Measurements from ENCODE around the gene GHR. TPM values are rescaled to one million over a fixed set of nuclear protein-coding genes. Genes with fewer than 3 reads are reported as not detected.
"Not testable (repeated sequence)": the region's sequence is repeated elsewhere in the genome, so short reads cannot be mapped to it uniquely, and the experiment has no call there.

GHR gene
- total and polyA plus RNA-seq, 3 experiments from 2014 or later: not detected

GRCh38 chr5:42654645-42655044 is 231.4 kb downstream of the GHR start:
- Mint-ChIP-seq H3K9me3 (peaks cover 0 to 3% (median 0%) of the 10 kb centered on the region in 5 donors), H3K27ac (no peak overlapping the region), H3K27me3 (peaks cover 15 to 25% of the 10 kb centered on the region in 2 donors), H3K36me3 (no peaks in the 10 kb centered on the region), H3K4me1 (peaks cover 4 to 6% (median 6%) of the 10 kb centered on the region in 3 donors), H3K4me3 (no peak overlapping the region)
- no peaks in the 10 kb centered on the region for H3K9me3 ChIP-seq (ENCODE audit: low read length)
- ChIA-PET POLR2A (no interaction called here), CTCF (no interaction called here)
- H3K27ac ChIP-seq (ENCODE audit: low read depth, low read length): no peak overlapping the region
- no peak for DNase-seq
- no peaks in the 10 kb centered on the region for H3K27me3 ChIP-seq (ENCODE audit: insufficient read depth, low read length, poor library complexity, severe bottlenecking)
- no peaks in the 10 kb centered on the region for H3K4me1 ChIP-seq (ENCODE audit: insufficient read depth, low read length)
- H3K4me3 ChIP-seq (ENCODE audit: low read length): no peak overlapping the region
- no peaks in the 10 kb centered on the region for H3K36me3 ChIP-seq (ENCODE audit: insufficient read depth, low read length)

DNA sequence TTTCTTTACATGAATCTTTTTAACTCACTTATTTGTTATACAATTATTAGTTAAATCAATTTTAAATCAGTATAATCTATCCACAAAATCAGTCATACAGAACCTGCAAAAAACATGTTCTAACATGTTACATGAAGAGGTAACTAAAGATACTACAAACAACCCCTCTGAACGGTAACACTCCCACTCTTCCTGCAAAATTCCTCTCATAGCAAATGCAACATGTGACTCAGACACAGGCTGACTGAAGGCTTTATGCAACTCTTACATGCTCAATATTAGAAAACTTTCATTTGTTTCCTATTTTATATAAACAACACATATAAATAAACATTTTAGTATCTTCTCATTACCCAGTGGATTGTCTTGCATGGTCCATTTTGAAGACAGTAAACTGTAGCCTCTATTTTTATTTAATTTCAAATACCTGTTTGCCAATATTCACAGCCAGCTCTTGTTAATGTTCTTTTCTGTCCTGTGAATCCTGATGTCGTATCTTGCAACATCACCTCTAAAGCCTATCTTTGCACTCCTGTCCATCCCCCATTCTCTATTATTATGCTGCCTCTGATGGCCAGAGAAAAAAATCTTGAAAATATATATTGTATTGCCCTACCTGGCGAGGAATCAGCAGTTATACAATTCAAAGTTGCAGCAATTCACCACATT is 232.9 kb downstream of the GHR start:
- H3K9me3 ChIP-seq (ENCODE audit: low read length): no peaks in the 10 kb centered on the region
- peaks cover 4 to 6% (median 6%) of the 10 kb centered on the region in 3 donors for H3K4me1 Mint-ChIP-seq
- DNase-seq: no peak
- H3K4me1 ChIP-seq (ENCODE audit: insufficient read depth, low read length): no peaks in the 10 kb centered on the region
- H3K4me3 Mint-ChIP-seq: peak overlapping the region in 2 of 7 donors; percentile 27 to 32
- H3K27ac ChIP-seq (ENCODE audit: low read depth, low read length): no peak overlapping the region
- H3K36me3 ChIP-seq (ENCODE audit: insufficient read depth, low read length): no peaks in the 10 kb centered on the region
- no peak overlapping the region for H3K27ac Mint-ChIP-seq
- H3K4me3 ChIP-seq (ENCODE audit: low read length): no peak overlapping the region
- peaks cover 16 to 25% of the 10 kb centered on the region in 2 donors for H3K27me3 Mint-ChIP-seq
- H3K36me3 Mint-ChIP-seq: no peaks in the 10 kb centered on the region
- no peaks in the 10 kb centered on the region for H3K27me3 ChIP-seq (ENCODE audit: insufficient read depth, low read length, poor library complexity, severe bottlenecking)
- POLR2A ChIA-PET: no interaction called here
- H3K9me3 Mint-ChIP-seq: peaks cover 0 to 4% (median 0%) of the 10 kb centered on the region in 5 donors
- CTCF ChIA-PET: no interaction called here

GRCh38 chr5:42656651-42657015 is 233.4 kb downstream of the GHR start:
- no peaks in the 10 kb centered on the region for H3K27me3 ChIP-seq (ENCODE audit: insufficient read depth, low read length, poor library complexity, severe bottlenecking)
- no peak for DNase-seq
- H3K4me3 ChIP-seq (ENCODE audit: low read length): no peak overlapping the region
- no peaks in the 10 kb centered on the region for H3K36me3 Mint-ChIP-seq
- ChIA-PET CTCF (no interaction called here), POLR2A (no interaction called here)
- no peaks in the 10 kb centered on the region for H3K4me1 ChIP-seq (ENCODE audit: insufficient read depth, low read length)
- H3K27ac Mint-ChIP-seq: no peak overlapping the region
- H3K36me3 ChIP-seq (ENCODE audit: insufficient read depth, low read length): no peaks in the 10 kb centered on the region
- H3K9me3 Mint-ChIP-seq: peaks cover 0 to 5% (median 0%) of the 10 kb centered on the region in 5 donors
- H3K27ac ChIP-seq (ENCODE audit: low read depth, low read length): no peak overlapping the region
- peaks cover 19 to 25% of the 10 kb centered on the region in 2 donors for H3K27me3 Mint-ChIP-seq
- H3K4me1 Mint-ChIP-seq: peaks cover 4 to 6% (median 6%) of the 10 kb centered on the region in 3 donors
- H3K4me3 Mint-ChIP-seq: peak overlapping the region in 3 of 7 donors; percentile 19 to 32 (median 27)
- H3K9me3 ChIP-seq (ENCODE audit: low read length): no peaks in the 10 kb centered on the region

- H3K4me1 ChIP-seq (ENCODE audit: insufficient read depth, low read length); H3K4me3 ChIP-seq (ENCODE audit: low read length); H3K27ac Mint-ChIP-seq; POLR2A ChIA-PET; H3K9me3 Mint-ChIP-seq; H3K27me3 ChIP-seq (ENCODE audit: insufficient read depth, low read length, poor library complexity, severe bottlenecking); H3K9me3 ChIP-seq (ENCODE audit: low read length); H3K36me3 Mint-ChIP-seq; H3K4me3 Mint-ChIP-seq; DNase-seq; H3K36me3 ChIP-seq (ENCODE audit: insufficient read depth, low read length); H3K4me1 Mint-ChIP-seq; H3K27ac ChIP-seq (ENCODE audit: low read depth, low read length): not testable (repeated sequence)
- CTCF ChIA-PET: interaction anchor here (1.6 kb wide), 1 partner anchor 77 kb away, joined by 3 read pairs; no protein-coding TSS in a partner anchor
- peaks cover 15 to 23% of the 10 kb centered on the region in 2 donors for H3K27me3 Mint-ChIP-seq
Measured at GRCh38 chr5:42659869-42660268, 236.6 kb downstream of the GHR start.

DNA sequence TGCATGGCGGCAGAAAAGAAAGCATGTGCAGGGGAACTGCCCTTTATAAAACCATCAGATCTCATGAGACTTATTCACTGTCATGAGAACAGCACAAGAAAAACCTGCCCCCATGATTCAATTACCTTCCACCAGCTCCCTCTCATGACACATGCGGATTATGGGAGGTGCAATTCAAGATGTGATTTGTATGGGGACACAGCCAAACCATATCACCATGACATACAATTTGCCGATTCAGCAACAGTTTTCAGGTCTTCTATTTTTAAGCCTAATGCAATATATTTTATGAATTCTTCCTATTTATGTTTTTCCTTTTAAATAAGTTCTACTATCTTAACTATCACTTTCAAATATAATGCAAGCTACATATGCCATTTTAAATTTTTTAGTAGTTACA is 242.6 kb downstream of the GHR start:
- no peaks in the 10 kb centered on the region for H3K4me1 Mint-ChIP-seq
- CTCF ChIA-PET: no interaction called here
- H3K27me3 Mint-ChIP-seq: peaks cover 8 to 19% of the 10 kb centered on the region in 2 donors
- Histone ChIP-seq H3K36me3 (ENCODE audit: insufficient read depth, low read length) (no peaks in the 10 kb centered on the region), H3K4me3 (ENCODE audit: low read length) (no peak overlapping the region), H3K27me3 (ENCODE audit: insufficient read depth, low read length, poor library complexity, severe bottlenecking) (peaks cover 3% of the 10 kb centered on the region), H3K4me1 (ENCODE audit: insufficient read depth, low read length) (no peaks in the 10 kb centered on the region), H3K9me3 (ENCODE audit: low read length) (no peaks in the 10 kb centered on the region), H3K27ac (ENCODE audit: low read depth, low read length) (no peak overlapping the region)
- no peak overlapping the region for H3K27ac Mint-ChIP-seq
- H3K36me3 Mint-ChIP-seq: no peaks in the 10 kb centered on the region
- peaks cover 0 to 7% (median 0%) of the 10 kb centered on the region in 5 donors for H3K9me3 Mint-ChIP-seq
- no peak overlapping the region for H3K4me3 Mint-ChIP-seq
- POLR2A ChIA-PET: no interaction called here
- DNase-seq: no peak

DNA sequence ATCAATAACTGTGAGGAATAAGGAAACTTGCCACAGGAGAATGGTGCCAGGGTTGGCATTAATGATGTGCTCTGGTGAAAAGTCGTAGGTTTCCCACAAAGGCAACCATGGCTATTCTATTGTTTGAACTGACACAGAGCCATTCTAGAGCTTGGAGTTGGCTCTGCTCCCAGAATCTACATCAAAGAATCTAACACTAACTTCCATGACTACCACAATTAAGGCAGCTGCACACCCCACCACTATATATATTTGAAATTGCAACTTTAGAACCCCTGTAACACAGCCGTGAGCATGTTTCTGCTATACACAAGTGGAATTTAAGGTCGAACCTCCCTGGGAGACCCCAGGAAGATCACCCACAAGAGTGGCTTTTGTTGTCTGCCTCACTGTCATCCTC is 243.6 kb downstream of the GHR start:
- DNase-seq: no peak
- Histone ChIP-seq H3K27me3 (ENCODE audit: insufficient read depth, low read length, poor library complexity, severe bottlenecking) (peaks cover 3% of the 10 kb centered on the region), H3K27ac (ENCODE audit: low read depth, low read length) (no peak overlapping the region), H3K4me1 (ENCODE audit: insufficient read depth, low read length) (no peaks in the 10 kb centered on the region), H3K9me3 (ENCODE audit: low read length) (no peaks in the 10 kb centered on the region), H3K4me3 (ENCODE audit: low read length) (no peak overlapping the region), H3K36me3 (ENCODE audit: insufficient read depth, low read length) (no peaks in the 10 kb centered on the region)
- no peak overlapping the region for H3K27ac Mint-ChIP-seq
- CTCF ChIA-PET: no interaction called here
- H3K27me3 Mint-ChIP-seq: peaks cover 4 to 19% of the 10 kb centered on the region in 2 donors
- H3K4me1 Mint-ChIP-seq: no peaks in the 10 kb centered on the region
- no peak overlapping the region for H3K4me3 Mint-ChIP-seq
- POLR2A ChIA-PET: no interaction called here
- peaks cover 0 to 7% (median 3%) of the 10 kb centered on the region in 5 donors for H3K9me3 Mint-ChIP-seq
- no peaks in the 10 kb centered on the region for H3K36me3 Mint-ChIP-seq

DNA sequence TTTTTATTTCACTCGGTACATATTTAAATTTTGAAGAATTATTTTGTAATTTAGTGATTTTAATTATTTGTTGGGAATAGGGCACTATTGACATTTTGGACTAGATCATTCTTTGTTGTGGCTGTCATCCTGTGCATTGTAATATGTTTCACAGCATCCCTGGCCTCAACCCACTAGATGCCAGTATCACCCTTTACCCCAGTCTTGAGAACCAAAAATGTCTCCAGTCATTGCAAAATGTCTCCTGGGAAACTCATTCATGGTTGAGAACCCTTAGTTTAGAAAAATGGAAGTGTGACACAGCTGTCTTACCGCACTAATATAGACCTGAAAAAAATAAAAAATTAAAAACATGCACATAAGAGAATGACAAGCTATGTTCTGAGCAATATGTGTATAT is 245.0 kb downstream of the GHR start:
- no peaks in the 10 kb centered on the region for H3K36me3 ChIP-seq (ENCODE audit: insufficient read depth, low read length)
- H3K27me3 ChIP-seq (ENCODE audit: insufficient read depth, low read length, poor library complexity, severe bottlenecking): peaks cover 3% of the 10 kb centered on the region
- H3K27ac ChIP-seq (ENCODE audit: low read depth, low read length): no peak overlapping the region
- no peaks in the 10 kb centered on the region for H3K4me1 ChIP-seq (ENCODE audit: insufficient read depth, low read length)
- Mint-ChIP-seq H3K27me3 (peaks cover 4 to 19% of the 10 kb centered on the region in 2 donors), H3K9me3 (peaks cover 0 to 7% (median 5%) of the 10 kb centered on the region in 5 donors), H3K4me1 (no peaks in the 10 kb centered on the region), H3K4me3 (no peak overlapping the region), H3K36me3 (no peaks in the 10 kb centered on the region), H3K27ac (no peak overlapping the region)
- DNase-seq: no peak
- CTCF ChIA-PET: no interaction called here
- H3K4me3 ChIP-seq (ENCODE audit: low read length): no peak overlapping the region
- H3K9me3 ChIP-seq (ENCODE audit: low read length): no peaks in the 10 kb centered on the region
- POLR2A ChIA-PET: no interaction called here

DNA sequence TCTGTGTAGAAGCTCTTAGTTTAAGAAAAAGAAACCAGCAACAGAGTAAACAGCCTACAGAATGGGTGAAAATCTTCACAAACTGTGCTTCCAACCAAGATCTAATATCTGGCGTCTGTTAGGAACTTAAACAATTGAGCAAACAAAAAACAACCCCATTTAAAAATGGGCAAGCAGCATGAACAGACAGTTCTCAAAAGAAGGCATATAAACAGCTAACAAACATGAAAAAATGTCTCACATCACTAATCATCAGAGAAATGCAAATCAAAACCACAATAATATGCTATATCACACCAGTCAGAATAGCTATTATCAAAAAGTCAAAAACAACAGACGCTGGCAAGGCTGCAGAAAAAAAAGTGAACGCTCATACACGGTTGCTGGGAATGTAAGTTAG is 249.7 kb downstream of the GHR start:
- POLR2A ChIA-PET: no interaction called here
- peaks cover 0 to 5% (median 4%) of the 10 kb centered on the region in 5 donors for H3K9me3 Mint-ChIP-seq
- CTCF ChIA-PET: no interaction called here
- no peak overlapping the region for H3K27ac Mint-ChIP-seq
- no peak overlapping the region for H3K4me3 ChIP-seq (ENCODE audit: low read length)
- DNase-seq: no peak
- H3K4me1 Mint-ChIP-seq: no peaks in the 10 kb centered on the region
- no peaks in the 10 kb centered on the region for H3K4me1 ChIP-seq (ENCODE audit: insufficient read depth, low read length)
- no peaks in the 10 kb centered on the region for H3K36me3 ChIP-seq (ENCODE audit: insufficient read depth, low read length)
- H3K36me3 Mint-ChIP-seq: no peaks in the 10 kb centered on the region
- no peak overlapping the region for H3K27ac ChIP-seq (ENCODE audit: low read depth, low read length)
- no peak overlapping the region for H3K4me3 Mint-ChIP-seq
- no peaks in the 10 kb centered on the region for H3K9me3 ChIP-seq (ENCODE audit: low read length)
- peaks cover 1 to 4% of the 10 kb centered on the region in 2 donors for H3K27me3 Mint-ChIP-seq
- no peaks in the 10 kb centered on the region for H3K27me3 ChIP-seq (ENCODE audit: insufficient read depth, low read length, poor library complexity, severe bottlenecking)
